Activated CD8-positive, alpha-beta memory T cell treated with anti-CD3 and anti-CD28 coated beads, Interleukin-2, amount 50 U/mL, for 1 hour (primary cell): ENCODE measurements around the gene APOL6.
"Not testable (repeated sequence)": the region's sequence is repeated elsewhere in the genome, so short reads cannot be mapped to it uniquely, and the experiment has no call there.

Source experiments
- DNase-seq: peaks from one replicate; pipeline ENCODE4 v3.0.0-alpha.2; 2020; ENCODE audit errors: extremely low read depth

APOL6 gene

GRCh38 chr22:35617137-35617755, 31.0 kb upstream of the APOL6 start, which contains the start of gene MB:
TSS of gene MB (minus strand) at chr22:35617329. CDS start at chr22:35617257, 72 bp downstream.
- DNase-seq: no peak

DNA sequence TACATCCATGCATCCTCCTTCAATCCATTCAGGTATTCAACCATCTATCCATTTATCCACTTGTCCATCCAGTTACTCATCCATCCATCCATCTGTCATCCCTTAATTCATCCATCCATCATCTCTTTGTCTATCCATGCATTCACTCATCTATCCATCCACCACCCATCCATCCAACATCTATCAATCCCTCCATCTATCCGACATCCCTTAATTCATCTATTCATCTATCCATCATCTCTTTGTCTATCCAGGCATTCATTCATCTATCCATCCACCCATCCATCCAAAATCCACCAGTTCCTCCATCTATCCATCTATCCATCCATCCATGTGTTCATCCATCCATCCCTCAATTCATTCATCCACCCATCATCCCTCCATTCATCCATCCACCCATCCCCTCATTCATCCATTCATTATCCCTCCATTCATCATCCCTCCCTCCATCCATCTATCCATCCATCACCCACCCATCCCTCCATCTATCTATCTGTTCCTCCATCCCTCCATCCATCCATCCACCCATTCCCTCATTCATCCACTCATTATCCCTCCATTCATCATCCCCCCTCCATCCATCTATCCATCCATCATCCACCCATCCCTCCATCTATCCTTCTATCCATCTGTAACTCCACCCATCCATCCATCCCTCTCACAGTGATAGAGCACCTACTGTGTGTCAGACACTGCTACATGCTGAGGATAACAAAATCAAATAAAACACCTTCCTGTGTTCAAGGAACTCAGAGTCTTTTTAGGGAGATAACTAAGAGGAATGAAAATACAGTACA, 29.6 kb upstream of the APOL6 start:
- DNase-seq: no peak

- no peak for DNase-seq
Observed at GRCh38 chr22:35619336-35620094, 28.7 kb upstream of the APOL6 start.

GRCh38 chr22:35620624-35621251, 27.5 kb upstream of the APOL6 start:
- DNase-seq: no peak

DNA sequence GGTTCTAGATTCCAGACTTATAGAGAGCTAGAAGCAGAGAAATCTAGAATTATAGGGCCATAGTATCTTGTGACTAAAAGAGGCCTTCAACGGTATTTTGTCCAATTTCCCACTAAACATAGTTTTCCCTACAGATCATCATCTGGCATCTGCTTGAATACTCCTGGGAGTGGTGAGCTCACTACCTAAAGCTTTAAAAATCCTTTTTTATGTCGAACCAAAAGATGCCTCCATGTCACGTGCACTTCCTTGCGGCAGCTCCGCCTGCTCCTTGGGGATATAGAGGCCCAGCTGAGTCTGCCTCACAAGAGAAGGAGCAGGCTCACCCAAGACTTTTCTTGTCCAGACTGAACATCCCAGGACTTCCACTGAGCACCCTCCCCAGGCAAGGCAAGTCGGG, 26.8 kb upstream of the APOL6 start:
- no peak for DNase-seq

DNA sequence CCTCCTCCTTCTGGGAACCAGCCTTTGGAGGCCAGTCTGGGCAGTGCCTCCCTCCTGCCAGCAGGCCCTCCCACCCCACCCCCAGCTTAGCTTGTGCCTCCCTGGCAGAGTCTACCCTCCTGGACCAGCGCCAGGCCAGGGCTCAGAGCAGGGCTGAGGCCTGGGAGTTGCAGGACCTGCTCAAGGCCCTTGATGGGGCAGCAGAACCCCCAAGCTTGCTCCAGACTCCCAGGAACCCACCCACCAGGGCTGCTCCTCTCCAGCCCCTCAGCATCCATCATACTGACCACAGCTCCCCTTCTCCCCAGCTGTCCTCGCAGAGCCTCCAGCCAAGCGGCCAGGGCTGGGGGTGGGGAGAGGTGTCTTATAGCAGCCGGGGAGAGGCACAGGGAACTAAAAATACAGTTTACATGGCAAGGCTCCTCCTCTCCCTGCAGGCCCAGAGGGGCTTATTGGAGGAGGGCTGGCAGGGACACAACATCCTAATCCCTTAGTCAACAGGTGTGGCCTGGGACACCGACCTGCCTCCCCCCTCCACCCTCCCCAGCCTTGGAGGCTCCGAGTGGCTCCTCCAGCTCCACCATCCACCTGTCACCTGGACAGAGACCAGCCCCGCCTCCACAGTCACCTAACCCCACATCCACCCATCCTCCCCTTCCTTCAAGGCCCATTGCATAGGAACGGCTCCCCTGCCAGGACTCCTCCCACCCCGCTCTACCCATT, 25.9 kb upstream of the APOL6 start:
- DNase-seq: no peak

DNA sequence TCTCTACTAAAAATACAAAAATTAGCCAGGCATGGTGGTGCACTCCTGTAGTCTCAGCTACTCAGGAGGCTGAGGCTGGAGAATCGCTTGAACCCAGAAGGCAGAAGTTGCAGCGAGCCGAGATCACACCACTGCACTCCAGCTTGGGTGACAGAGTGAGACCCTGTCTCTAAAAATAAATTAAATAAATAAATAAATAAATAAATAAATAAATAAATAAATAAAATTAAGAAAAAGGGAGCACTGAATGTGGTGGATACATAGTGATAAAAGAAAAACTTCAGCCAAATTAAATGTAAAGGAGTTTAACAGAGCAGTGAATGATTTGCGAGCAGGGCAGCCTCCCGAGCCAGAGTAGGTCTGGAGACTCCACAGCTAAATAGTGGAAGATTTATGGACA, 24.4 kb upstream of the APOL6 start:
- not testable (repeated sequence) for DNase-seq

- DNase-seq: no peak
Observed at GRCh38 chr22:35624547-35624946, 23.7 kb upstream of the APOL6 start.

- no peak for DNase-seq
Observed at GRCh38 chr22:35625763-35626432, 22.3 kb upstream of the APOL6 start.

DNA sequence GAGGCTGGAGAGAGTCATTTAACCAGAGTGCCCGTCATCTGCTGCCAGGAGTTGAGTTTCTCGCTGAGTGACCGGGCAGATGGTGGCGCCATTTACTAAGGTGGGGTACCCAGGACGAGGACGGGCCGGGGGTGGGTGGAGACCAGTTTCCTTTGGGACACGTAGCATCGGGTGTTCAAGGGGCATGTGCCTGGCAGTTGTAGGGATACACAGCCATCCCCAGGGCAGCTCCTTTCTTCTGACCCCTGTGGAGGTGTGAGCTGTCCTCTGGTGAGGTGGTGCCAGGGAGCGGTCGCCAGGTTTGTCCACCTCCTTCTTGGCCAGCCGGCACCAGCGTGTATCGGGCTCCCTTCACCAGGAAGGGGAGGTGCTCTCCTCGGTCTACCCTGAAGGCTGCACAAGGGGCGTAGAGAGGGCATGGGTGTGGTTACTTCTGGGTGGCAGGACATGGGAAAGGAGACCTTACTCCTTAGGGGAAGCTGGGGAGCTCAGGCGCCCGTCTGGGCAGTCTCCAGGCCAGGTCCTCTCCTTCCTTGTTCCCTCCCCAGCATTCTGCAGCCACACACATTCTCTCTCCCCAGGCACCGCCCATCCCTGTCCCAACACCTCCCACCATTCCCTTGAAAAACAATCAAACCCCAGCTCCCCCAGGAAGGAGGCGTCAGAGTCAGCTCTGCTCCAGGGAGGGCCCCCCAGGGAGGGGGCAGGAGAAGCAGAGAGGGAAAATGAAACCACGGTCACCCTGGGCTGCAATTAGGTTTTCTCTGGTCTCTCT, 20.8 kb upstream of the APOL6 start:
- no peak for DNase-seq

- DNase-seq: no peak
Observed at GRCh38 chr22:35628732-35629131, 19.5 kb upstream of the APOL6 start.

GRCh38 chr22:35629406-35630216, 18.6 kb upstream of the APOL6 start:
- DNase-seq: no peak

- DNase-seq: no peak
Observed at GRCh38 chr22:35630387-35630793, 17.9 kb upstream of the APOL6 start.

GRCh38 chr22:35630891-35631290, 17.4 kb upstream of the APOL6 start:
- DNase-seq: no peak

DNA sequence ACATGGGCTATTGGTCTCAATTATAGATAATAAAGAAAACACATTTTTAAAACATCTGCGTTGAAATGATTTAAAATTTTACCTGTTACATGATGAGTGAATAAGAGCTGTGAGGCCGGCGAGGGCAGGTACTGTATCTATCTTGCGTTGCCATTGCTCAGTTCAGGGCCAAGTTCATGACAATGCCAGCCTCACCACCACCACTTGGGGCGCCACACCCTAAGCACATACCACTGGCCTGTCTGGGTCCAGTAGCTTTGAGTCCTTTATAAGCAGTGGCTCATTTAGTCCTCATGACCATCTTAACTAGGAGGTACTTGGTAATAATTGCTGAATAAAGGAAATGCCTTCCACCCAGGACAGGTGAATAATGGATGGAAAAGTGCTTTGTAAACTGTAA, 16.6 kb upstream of the APOL6 start:
- no peak for DNase-seq

GRCh38 chr22:35632935-35633334, 15.3 kb upstream of the APOL6 start:
- no peak for DNase-seq

DNA sequence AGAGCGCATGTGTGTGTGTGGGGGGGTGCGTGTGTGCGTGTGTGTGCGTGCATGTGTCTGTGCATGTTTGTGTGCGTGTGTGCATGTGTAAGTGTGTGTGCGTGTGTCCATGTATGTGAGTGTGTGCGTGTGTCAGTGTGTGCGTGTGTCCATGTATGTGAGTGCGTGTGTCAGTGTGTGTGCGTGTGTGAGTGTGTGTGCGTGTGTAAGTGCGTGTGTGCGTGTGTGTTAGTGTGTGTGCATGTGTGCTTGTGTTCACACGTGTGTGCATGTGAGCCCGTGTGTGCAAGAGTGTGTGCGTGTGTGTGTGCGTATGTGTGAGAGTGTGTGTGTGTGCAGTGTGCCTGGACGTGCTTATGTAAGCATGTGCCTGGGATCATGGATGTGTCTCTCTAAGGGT, 14.7 kb upstream of the APOL6 start:
- no peak for DNase-seq

GRCh38 chr22:35634015-35634414, 14.2 kb upstream of the APOL6 start:
- DNase-seq: no peak

- no peak for DNase-seq
Observed at GRCh38 chr22:35634943-35635540, 13.2 kb upstream of the APOL6 start.
